Activated naive CD4-positive, alpha-beta T cell treated with anti-CD3 and anti-CD28 coated beads, Interleukin-2, amount 50 U/mL, for 16 hours (primary cell): ENCODE results near the gene LAIR2.

ENCODE experiments used
- DNase-seq: peaks from one replicate; pipeline ENCODE4 v3.0.0-alpha.2; 2020

The LAIR2 gene, protein sequence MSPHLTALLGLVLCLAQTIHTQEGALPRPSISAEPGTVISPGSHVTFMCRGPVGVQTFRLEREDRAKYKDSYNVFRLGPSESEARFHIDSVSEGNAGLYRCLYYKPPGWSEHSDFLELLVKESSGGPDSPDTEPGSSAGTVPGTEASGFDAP

DNA sequence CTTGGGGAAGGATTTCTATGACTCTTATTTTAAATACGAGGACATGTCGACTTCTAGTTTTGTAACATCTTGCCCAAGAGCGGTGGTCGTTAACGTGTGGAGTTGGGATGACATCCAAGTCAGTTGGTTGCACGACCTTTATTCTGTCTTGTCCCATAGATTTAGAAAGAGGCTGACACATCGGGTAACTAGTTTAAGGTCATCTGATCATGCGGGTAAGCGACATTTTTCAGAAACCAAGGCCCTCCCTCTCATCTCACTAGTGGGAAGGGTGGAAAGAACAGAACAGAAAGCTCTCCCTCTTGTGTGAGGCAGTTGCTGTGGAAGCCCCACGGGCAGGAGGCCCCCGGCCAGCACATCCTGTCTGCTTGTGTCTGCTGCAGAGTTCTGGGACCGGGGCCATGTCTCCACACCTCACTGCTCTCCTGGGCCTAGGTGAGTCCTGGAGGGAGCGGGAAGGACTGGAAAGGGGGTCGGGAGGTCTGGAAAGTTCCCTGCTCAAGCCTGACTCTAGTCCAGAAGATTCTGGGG, at the start of gene LAIR2:
TSS of gene LAIR2 (plus strand) at position 314 of the 531 bp plus-strand sequence. CDS start at position 402, 88 bp downstream.
- DNase-seq: no peak

DNA sequence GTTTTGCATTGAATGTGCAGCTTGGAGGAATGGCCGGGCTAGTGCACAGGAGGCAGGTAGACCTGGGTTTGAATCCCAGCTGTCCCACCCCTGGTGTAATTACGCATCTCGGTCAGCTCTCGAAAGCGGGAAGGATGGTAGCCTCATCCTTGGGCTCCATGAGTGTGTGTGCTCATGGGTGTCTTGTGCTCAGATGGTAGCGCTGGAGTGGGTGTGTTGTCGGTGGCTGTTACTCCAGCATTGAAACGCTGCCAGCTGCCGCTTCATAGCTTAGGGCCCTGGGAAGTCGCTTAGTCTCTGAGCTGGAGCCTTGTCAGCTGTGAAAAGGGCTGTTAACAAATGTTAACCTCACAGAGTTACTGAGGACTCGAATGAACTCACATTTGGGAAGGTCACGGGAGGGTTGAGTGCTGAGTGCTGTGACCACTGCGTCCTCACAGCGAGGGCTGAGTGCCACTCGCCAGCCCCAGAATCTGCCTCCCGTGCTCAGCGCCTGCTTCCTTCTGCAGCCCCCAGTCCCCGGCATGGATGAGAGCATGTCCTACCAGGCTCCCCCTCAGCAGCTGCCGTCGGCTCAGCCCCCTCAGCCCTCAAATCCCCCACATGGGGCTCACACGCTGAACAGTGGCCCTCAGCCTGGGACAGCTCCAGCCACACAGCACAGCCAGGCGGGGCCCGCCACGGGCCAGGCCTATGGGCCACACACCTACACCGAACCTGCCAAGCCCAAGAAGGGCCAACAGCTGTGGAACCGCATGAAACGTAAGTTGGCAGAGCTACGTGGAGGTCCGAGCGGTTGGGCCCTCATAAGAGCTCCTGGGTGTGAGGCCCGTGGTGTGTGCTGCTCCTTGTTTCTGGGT, 48.5 kb upstream of the LAIR2 start:
- DNase-seq: no peak

DNA sequence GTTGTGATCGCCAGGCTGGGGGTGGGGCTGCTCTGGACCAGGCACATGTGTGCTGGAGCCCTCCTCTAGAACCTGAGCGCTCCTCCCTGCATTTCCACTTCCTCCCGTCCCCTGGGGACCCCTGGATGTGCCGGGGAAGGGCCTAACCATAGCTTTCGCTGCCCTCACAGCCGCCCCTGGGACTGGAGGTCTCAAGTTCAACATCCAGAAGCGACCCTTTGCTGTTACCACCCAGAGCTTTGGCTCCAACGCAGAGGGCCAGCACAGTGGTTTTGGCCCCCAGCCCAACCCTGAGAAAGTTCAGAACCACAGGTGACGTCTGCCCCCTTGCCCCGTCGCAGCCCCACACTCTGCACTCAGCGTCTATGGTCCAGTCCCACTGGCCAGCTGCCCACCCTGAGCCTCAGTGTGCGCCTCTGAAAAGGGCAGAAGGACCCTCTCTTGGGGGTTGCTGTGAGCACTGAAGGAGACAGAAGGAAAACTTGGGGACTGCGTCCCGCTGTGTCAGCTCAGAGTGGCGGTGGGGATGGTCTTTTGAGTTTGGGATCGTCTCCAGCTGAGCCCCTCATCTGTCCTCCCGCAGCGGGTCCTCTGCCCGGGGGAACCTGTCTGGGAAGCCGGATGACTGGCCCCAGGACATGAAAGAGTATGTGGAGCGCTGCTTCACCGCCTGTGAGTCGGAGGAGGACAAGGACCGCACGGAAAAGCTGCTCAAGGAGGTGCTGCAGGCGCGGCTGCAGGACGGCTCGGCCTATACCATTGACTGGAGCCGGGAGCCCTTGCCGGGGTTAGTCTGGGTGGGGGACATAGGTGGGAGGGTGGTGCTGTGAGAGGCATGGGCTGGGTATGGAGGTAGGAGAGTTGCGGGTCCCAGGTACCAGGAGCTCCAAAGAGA, 47.6 kb upstream of the LAIR2 start:
- no peak for DNase-seq

DNA sequence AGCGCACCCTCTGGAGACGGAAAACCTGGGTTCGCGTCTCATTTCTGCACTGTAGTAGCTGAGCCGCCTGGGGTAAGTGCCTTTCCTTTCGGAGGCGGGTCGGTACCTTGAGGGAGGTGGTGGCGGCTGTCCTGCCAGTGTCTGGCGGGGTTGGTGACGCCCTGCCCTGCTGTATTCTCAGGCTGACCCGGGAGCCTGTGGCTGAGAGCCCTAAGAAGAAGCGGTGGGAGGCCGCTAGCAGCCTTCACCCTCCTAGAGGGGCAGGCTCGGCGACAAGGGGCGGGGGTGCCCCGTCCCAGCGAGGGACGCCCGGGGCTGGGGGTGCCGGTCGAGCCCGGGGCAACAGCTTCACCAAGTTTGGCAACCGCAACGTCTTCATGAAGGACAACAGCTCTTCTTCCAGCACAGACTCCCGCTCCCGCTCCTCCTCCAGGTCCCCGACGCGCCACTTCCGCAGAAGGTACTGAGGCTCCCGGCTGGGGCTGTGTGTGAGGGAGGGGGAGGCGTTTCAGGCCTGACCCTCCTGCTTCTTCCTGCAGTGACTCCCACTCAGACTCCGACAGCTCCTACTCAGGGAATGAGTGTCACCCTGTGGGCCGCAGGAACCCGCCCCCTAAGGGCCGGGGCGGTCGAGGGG, 46.7 kb upstream of the LAIR2 start:
- DNase-seq: no peak

DNA sequence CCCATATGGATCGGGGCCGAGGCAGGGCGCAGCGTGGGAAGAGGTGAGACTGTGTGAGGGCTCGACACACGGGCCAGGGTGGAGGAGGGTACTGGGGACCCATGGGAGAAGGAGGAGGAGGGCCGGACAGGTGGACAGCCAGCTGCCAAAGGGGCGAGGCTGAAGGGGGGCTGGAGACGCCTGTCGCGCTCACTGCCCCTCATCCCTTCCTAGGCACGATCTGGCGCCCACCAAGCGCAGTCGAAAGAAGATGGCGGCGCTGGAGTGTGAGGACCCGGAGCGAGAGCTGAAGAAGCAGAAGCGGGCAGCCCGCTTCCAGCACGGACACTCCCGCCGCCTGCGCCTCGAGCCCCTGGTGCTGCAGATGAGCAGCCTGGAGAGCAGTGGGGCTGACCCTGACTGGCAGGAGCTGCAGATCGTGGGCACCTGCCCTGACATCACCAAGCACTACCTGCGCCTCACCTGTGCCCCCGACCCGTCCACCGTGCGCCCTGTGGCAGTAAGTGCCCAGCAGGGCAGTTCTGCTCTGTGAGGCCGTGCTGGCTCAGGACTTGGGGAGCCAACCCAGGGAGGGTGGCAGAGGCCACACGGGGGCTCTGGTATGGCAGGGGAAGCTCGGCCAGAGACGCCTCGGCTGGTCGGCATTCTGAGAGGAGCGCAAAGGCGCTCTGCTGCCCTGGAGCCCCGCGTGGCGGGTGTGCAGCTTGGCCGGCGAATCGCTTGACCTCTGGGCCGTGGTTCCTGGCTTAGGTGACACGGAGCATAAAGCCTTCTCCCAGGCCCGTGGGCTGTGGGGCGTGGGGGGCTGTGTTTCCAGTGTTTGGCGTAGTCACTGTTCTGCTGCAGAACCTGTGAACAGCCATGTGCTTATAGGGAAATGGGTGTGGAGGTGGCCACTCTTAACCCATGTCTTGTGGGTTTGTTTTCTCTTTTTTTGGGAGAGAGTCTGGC, 45.9 kb upstream of the LAIR2 start:
- DNase-seq: no peak

DNA sequence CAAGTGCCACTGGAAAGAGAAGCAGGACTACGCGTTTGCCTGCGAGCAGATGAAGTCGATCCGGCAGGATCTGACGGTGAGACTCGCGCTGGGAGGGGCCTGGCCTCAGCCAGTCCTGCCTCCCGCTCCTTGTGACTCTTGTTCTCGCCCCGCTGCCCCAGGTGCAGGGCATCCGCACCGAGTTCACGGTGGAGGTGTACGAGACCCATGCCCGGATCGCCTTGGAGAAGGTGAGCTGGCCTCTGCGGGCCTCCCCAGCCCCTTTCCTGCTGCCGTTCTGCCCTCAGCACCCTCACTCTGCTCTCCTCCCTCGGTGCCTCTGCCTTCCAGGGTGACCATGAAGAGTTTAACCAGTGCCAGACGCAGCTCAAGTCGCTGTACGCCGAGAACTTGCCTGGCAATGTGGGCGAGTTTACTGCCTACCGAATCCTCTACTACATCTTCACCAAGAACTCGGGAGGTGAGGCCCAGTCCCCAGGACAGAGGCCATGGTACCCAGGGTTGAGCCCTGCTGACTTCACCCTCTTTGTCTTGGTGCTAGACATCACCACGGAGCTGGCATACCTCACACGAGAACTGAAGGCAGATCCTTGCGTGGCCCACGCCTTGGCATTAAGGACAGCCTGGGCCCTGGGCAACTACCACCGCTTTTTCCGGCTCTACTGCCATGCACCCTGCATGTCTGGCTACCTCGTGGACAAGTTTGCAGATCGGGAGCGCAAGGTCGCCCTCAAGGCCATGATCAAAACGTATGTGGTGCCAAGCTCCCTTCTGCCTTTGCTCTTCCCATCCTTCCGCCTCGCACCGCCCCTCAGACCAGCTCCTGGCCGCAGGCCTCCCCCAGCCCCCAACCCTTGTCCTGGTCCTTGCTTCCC, 44.6 kb upstream of the LAIR2 start:
- DNase-seq: no peak

DNA sequence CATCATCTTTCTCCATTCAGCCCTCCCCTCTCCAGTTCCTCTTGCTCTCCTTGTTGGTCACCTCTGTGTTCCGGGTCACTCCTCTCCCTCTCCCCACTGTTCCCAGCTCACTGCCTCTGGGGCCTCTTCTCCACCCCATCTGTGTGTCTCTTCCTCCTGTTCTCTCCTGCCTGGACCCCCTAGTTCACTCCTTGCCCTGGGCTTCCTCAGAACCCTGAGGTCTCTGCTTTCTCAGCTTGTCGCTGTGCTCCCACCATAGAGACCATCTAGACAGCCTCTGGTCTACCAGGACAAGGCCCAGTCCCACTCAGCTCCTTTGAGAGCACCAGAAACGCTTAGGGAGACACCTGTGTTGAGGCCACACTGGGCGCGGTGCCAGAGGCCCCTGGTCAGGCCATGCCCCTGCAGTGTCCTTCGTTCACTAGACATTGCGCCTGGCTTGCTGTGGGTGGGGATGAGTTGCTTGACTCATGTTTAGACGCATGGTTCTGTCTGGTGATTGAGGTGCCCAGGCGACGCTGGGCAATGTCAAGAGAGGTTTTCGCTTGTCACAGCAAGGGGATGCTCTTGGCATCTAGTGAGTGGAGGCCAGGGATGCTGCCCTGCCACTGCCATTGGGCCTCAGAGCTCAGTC, 43.9 kb upstream of the LAIR2 start:
- no peak for DNase-seq

DNA sequence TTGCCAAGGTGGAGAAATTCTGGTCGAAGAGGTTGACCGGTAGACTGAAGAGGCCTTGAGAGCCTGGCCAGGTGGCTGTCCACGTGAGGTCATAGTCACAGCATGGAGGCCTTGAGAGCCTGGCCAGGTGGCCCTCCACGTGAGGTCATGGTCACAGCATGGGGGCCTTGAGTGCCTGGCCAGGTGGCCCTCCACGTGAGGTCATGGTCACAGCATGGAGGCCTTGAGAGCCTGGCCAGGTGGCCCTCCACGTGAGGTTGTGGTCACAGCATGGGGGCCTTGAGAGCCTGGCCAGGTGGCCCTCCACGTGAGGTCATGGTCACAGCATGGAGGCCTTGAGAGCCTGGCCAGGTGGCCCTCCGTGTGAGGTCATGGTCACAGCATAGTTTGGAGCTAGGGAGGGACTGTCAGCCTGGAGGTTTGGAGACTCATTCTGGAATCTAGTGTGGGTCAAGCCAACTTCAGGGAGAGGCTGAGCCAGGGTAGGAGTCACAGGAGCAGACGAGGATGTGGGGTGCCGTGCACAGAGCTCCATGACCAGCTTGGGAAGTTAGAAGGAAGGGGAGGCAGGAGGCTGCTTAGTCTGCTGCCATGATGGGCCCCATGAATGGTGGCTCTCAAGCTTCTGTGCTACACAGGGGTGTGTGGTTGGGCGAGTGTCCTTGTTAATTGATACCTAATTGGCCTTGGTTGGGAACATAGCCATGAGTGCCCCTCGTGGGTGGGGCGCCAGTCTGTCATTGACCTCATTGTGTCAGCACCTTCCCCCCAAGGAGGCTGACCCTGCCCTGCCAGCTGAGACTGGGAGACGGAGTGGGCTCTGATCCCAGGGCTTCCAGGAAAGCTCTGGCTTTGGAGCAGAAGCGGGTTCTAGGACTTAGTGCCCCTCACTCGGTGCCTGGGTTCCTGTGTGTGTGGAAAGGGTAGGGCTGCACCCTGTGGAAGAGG, 43.1 kb upstream of the LAIR2 start:
- no peak for DNase-seq

DNA sequence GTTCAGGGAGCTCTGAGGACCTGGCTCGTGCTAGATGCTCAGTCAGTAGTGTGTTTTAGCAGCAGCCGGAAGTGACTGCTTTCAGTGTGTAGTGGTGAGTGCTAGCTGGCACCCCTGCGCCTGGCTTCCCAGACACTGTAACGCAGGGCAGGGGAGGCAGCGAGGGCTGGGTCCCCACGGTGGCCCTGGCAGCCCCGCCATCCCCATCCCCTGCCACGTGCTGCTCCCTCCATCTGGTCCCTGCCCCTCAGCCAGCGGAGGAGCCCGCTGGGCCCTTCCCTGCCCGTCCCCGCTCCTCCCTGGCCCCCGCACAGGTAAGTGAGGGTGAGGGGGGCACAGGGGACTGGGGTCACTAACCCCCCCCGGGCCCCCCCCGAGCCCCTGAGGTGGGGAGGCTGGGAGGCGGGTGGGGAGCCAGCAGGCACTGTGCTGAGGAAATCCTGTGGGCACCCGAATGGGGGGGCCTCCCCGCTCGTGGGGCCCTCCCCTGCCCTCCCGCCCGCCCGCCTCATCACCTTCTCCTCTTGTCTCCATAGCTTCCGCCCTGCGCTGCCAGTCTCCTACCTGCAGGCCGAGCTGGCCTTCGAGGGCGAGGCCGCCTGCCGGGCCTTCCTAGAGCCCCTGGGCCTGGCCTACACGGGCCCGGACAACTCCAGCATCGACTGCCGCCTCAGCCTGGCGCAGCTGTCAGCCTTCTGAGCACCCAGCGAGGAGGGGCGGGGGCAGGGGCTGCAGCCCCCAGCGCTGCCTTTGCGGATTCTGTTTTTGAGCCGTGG, 42.2 kb upstream of the LAIR2 start:
- DNase-seq: no peak

DNA sequence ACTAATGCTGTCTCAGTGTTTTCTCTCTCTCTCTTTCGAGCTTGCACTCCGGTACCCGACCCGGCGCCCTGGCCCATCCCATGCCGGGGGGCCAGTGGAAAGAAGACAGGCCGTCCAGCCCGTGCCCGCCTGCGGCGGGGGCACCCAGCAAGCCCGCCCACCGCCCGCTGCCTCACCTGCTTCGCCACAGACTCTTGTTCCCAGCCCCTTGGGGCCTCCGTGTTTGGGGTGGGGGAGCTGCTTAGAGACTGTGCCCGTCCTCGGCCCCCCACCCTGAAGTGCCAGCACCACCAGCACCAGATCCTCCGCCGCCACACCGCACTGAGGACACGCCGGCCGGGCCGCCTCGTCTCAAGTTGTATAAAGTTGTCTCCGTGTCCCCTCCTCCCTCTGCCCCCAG, 41.4 kb upstream of the LAIR2 start:
- DNase-seq: no peak

DNA sequence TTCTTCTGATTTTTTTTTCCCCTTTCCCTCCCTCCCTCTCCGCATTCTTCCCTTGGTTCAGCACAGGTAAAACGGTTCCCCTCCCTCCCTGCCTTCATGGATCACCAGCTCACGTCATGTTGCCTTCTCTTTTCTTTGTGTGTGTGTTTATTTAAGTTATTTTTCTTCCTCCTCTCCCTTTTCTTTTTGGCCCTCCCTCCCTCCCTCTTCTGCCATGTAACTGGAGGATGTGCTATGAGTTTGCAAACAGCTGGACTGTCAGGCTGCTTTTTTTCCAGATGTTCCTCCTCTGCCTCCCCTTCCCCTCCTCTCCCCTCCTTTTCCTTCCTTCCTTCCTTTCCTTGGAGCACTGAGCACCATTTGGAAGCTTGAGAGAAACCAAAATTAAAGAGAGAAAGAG, 41.0 kb upstream of the LAIR2 start:
- DNase-seq: no peak

DNA sequence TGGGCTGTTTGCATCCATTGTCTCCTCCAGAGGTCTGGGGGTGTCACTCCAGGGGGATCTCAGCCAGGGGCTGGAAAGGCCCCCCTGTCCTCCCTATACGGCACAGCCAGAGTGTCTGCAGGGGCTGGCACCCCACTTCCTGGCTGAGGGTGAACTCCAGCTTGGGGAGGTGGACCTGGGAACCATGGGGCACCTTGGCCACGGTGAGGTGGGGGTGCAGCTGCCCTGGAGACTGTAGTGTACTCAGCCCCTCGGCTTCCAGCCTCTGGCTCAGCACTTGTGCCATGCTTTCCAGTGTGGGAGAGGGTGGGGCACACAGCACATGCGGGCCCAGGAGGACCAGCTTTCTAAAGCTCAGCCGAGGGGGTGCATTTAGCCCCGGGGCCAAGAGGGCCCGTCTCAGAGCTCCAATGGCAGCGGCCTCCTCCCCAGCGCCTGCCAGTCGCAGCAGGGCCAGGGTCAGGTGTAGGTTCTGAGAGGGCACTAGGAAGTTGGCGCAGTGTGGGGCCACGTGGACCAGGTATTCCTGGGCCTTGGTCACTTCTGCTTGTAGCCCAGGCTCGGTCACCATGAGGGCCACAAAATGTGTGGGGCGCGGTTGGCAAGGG, 40.5 kb upstream of the LAIR2 start:
- DNase-seq: no peak

DNA sequence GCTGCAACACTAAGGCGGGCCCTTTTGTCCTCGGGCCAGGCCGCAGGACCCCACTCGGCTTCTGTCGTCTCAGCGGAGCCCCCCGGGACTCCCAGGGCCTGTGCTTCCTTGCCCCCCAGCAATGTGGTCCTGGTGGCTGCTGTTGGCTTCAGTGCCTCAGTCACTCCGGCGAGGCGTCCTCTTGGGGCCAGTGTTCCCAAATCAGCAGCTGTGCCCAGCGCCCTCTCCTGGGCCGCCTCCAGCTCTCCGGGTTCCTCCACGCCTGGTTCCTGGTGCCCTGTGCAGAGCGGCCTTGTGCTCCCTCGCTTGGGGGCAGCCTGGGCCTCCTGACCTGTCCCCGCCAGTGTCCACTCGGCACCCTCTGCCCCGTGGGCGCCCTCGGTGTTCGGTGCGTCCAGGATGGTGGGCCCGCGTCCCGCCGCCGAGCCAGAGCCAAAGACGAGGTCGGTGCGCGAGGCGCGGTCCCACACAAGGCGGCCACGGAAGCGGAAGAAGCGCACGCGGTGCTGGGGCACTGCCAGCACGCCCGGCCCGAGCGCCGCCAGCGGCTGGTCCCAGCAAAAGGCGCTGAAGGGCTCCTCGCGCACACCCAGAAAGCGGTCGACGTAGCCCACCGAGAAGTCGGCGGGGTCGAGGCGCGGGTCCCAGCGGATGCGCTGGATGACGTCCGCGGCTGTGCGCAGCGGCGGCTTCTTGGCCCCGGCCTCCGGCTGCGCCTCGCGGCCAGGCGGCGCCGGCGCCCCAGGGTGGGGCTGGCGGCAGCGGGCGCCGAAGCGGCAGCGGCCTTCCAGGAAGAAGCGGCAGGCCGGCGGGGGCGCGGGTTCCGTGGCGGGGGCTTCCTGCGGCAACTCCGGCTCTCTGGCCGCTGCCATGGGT, 39.7 kb upstream of the LAIR2 start:
- peak; percentile 67 for DNase-seq

DNA sequence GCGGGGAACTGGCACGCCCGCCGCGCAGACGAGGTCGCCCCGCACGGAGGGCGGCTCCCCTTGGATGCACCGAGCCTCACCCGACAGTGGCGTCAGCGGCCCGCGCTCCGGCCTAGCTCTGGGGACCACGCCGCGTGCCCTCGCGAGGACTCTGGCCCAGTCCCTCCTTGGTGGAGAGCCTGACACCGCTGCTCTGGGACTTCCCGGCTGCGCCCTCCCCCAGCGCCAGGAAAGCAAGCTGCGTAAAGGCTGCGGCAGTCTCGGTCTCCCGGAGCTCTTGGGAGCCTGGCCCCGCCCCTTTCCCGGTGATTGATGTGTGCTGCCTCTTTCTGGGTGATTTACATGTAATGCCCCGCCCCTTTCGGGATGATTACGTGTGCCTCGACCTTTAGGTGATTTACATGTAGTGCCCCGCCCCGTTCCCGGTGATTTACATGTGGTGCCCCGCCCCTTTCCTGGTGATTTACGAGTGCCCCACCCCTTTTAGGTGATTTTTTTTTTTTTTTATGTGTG, 39.0 kb upstream of the LAIR2 start, which contains the start of gene LENG9:
TSS of gene LENG9 (minus strand) at position 248 of the 513 bp plus-strand sequence. CDS start 252 bp downstream, outside the sequence.
- DNase-seq: peak; percentile 95

DNA sequence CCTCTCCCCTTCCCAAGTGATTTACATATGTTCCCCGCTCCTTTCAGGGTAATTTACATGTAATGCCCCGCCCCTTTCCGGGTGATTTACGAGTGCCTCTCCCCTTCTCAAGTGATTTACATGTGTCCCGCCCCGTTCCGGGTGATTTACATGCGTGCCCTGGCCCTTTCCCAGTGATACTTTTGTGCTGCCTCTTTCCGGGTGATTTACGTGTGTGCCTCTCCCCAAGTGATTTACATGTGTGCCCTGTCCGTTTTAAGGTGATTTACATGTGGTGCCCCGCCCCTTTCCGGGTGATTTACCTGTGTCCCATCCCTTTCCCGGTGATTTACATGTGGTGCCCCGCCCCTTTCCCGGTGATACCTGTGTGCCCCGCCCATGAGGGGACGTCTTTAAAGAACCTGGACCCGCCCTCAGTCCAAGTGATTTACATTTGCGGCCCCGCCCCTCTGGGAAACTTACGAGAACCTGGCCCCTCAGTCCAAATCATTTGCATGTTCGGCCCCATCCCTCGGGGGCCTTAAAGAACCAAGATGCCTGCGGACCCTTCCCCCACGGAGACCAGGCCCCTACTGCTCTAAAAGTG, 38.5 kb upstream of the LAIR2 start:
- peak; percentile 84 for DNase-seq
